Endothelial cell of umbilical vein (primary cell): Measurements from ENCODE around the gene MAP6. TPM values are rescaled to one million over a fixed set of nuclear protein-coding genes. Genes with fewer than 3 reads are reported as not detected.
A peak's percentile ranks its signal among the peaks of the same experiment; 100 is the strongest.

Source experiments
- BruUV-seq: library from RNA; stranded (reverse); fragments of 400-500 nt; replicated peaks from 2 replicates; lab custom pipeline; 2021; lab: Mats Ljungman, UMichigan
- CTCF ChIA-PET: fragments of 300-600, 350-600 bp; sonication (Branson Sonifier 250); formaldehyde crosslinking; loops from one replicate; lab custom pipeline; 2021; ENCODE audit warnings: antibody characterized with exemption, inconsistent platforms; lab: Charles Lee
- POLR2A ChIA-PET: fragments of 300-600, 350-600 bp; sonication (Branson Sonifier 250); formaldehyde crosslinking; loops from one replicate; lab custom pipeline; 2021; ENCODE audit warnings: antibody characterized with exemption, inconsistent platforms; lab: Charles Lee
- DNase-seq: peaks from one replicate; pipeline ENCODE4 v3.0.0-alpha.2; 2011; ENCODE audit warnings: low read depth, low spot score
- FAIRE-seq: peaks from 2 replicates; lab custom pipeline; 2011; peaks lifted over from hg19 to GRCh38; lab: Jason Lieb, UNC
- H2AFZ ChIP-seq: 2 replicates; pipeline ENCODE4 v1.6.0; 2012; ENCODE audit warnings: low read depth, low read length, control low read depth, inconsistent platforms
- H3K27ac ChIP-seq: 2 replicates; pipeline ENCODE4 v1.5.1; 2011; ENCODE audit warnings: low read depth, mild to moderate bottlenecking, control low read depth, low read length, moderate library complexity; ENCODE audit not compliant: insufficient read depth
- H3K27me3 ChIP-seq, 2 experiments: 2 replicates each; pipeline versions ENCODE4 v1.6.0 to v1.6.1; 2011; ENCODE audit warnings: low read length in 2 of 2, mixed read lengths in 1 of 2; ENCODE audit not compliant: control insufficient read depth in 2 of 2, insufficient read depth in 2 of 2
- H3K36me3 ChIP-seq, 2 experiments: 2 replicates in 1 of 2; 3 replicates in 1 of 2; pipeline ENCODE4 v1.5.1; 2011; ENCODE audit warnings: low read length in 2 of 2, mild to moderate bottlenecking in 1 of 2, moderate library complexity in 1 of 2; ENCODE audit not compliant: control insufficient read depth in 2 of 2, insufficient read depth in 2 of 2; ENCODE audit errors: extremely low read depth in 1 of 2
- H3K4me1 ChIP-seq: 3 replicates; pipeline ENCODE4 v1.5.1; 2011; ENCODE audit warnings: mild to moderate bottlenecking, low read length; ENCODE audit not compliant: control insufficient read depth, insufficient read depth; ENCODE audit errors: extremely low read depth
- H3K4me2 ChIP-seq: 2 replicates; pipeline ENCODE4 v1.6.1; 2011; ENCODE audit warnings: low read length, control low read depth, mixed read lengths; ENCODE audit not compliant: insufficient read depth
- H3K4me3 ChIP-seq, 3 experiments: fragments of 200-600 bp in 1 of 3; sonication (generic), shearing (Covaris generic) in 1 of 3; replicated peaks in 1 of 3; 2 replicates each; pipeline ENCODE4 v1.5.1; 2011 to 2016; ENCODE audit warnings: control low read depth in 3 of 3, low read length in 3 of 3, mild to moderate bottlenecking in 2 of 3, inconsistent platforms in 1 of 3, low read depth in 1 of 3, moderate library complexity in 1 of 3; ENCODE audit not compliant: insufficient read depth in 1 of 3
- H3K79me2 ChIP-seq: 2 replicates; pipeline ENCODE4 v1.6.0; 2012; ENCODE audit warnings: low read length, inconsistent platforms; ENCODE audit not compliant: control insufficient read depth, insufficient read depth
- H3K9ac ChIP-seq: replicated peaks from 2 replicates; pipeline ENCODE3; 2011; ENCODE audit warnings: low read length, control low read depth; ENCODE audit not compliant: insufficient read depth; ENCODE audit errors: extremely low read depth
- H3K9me1 ChIP-seq: replicated peaks from 3 replicates; pipeline ENCODE4 v1.6.0; 2011; ENCODE audit warnings: mild to moderate bottlenecking, low read length; ENCODE audit not compliant: control insufficient read depth, insufficient read depth; ENCODE audit errors: extremely low read depth
- H3K9me3 ChIP-seq: replicated peaks from 2 replicates; pipeline ENCODE4 v1.5.1; 2012; ENCODE audit warnings: low read length, inconsistent platforms; ENCODE audit not compliant: control insufficient read depth, insufficient read depth
- H4K20me1 ChIP-seq: replicated peaks from 2 replicates; pipeline ENCODE3; 2011; ENCODE audit warnings: mild to moderate bottlenecking, low read length; ENCODE audit not compliant: control insufficient read depth, insufficient read depth; ENCODE audit errors: extremely low read depth
- EZH2 ChIP-seq: IDR thresholded peaks from 2 replicates; pipeline ENCODE4 v1.6.1; 2012; ENCODE audit warnings: borderline replicate concordance, low read depth, mild to moderate bottlenecking, moderate library complexity, low read length, inconsistent platforms; ENCODE audit not compliant: severe bottlenecking
- FOS ChIP-seq: IDR thresholded peaks from 2 replicates; pipeline ENCODE4 v1.6.1; 2011; ENCODE audit warnings: mild to moderate bottlenecking, low read length, moderate library complexity, borderline replicate concordance; ENCODE audit not compliant: insufficient read depth
- JUN ChIP-seq: IDR thresholded peaks from 2 replicates; pipeline ENCODE4 v1.6.1; 2011; ENCODE audit warnings: borderline replicate concordance, low read depth; ENCODE audit not compliant: insufficient read length, insufficient read depth
- MAX ChIP-seq: IDR thresholded peaks from 2 replicates; pipeline ENCODE4 v1.6.1; 2011; ENCODE audit not compliant: insufficient read depth, insufficient read length
- dilution Hi-C: fragments of 300-500 bp; cut with MboI; formaldehyde crosslinking; loops from one replicate; pipeline ENCODE4 v1.15.0; 2019; ENCODE audit warnings: low sequenced_read_pairs; ENCODE audit not compliant: extremely low pct_ligation_motif_present
- intact Hi-C: fragments of 100-400 bp; cut with micrococcal nuclease; formaldehyde crosslinking; loops from one replicate; pipeline ENCODE4 v1.10.0; 2022
- polyA plus RNA-seq, 4 experiments: library from polyadenylated mRNA; depleted of rRNA in 3 of 4; stranded (reverse) in 3 of 4; unstranded in 1 of 4; fragments of >200 nt; gene quantifications; 2 replicates each; pipeline versions ENCODE4 v1.2.1 to v1.2.3, GENCODE V29; 2011 to 2012; ENCODE audit warnings: missing spikeins in 1 of 4
- total RNA-seq: library from RNA; stranded (reverse); gene quantifications from 2 replicates; pipeline ENCODE4 v1.2.3, GENCODE V29; 2021

The MAP6 gene
- total and polyA plus RNA-seq, 2 donors (not counting 3 experiments of a cell fraction or from before 2014, with no cell fraction given), result 0.12 TPM; not detected in 1

GRCh38 chr11:75677275-75677674 is 8.4 kb upstream of the MAP6 start:
- no peak for FAIRE-seq
- H2AFZ ChIP-seq, result no peak overlapping the region
- H4K20me1 ChIP-seq, result no peaks in the 10 kb centered on the region
- no peaks in the 10 kb centered on the region for H3K79me2 ChIP-seq
- peaks cover 12 to 22% of the 10 kb centered on the region in 2 experiments for H3K27me3 ChIP-seq
- no peaks in the 10 kb centered on the region for H3K4me1 ChIP-seq
- no peak overlapping the region for H3K27ac ChIP-seq
- H3K9ac ChIP-seq, result no peak overlapping the region
- H3K4me2 ChIP-seq, result no peak overlapping the region
- CTCF ChIA-PET, result no interaction called here
- no peak for TF ChIP-seq MAX
- no peak for TF ChIP-seq FOS
- TF ChIP-seq EZH2, result no peak
- H3K4me3 ChIP-seq, result no peak overlapping the region
- no peaks in the 10 kb centered on the region for H3K9me1 ChIP-seq
- POLR2A ChIA-PET, result no interaction called here
- no peak for DNase-seq
- H3K36me3 ChIP-seq, result no peaks in the 10 kb centered on the region
- no TSS peak for BruUV-seq
- dilution Hi-C loops, result no loop called here
- H3K9me3 ChIP-seq, result no peaks in the 10 kb centered on the region
- intact Hi-C loops, result no loop called here

- intact Hi-C loops (no loop called here), dilution Hi-C loops (no loop called here)
- H3K9ac ChIP-seq, result no peak overlapping the region
- DNase-seq, result peak; percentile 42
- peak; percentile 28 for TF ChIP-seq EZH2
- TF ChIP-seq JUN, result no peak
- no peak overlapping the region for H3K4me3 ChIP-seq
- no TSS peak for BruUV-seq
- H2AFZ ChIP-seq, result no peak overlapping the region
- no peaks in the 10 kb centered on the region for H4K20me1 ChIP-seq
- no peaks in the 10 kb centered on the region for H3K9me3 ChIP-seq
- H3K9me1 ChIP-seq, result no peaks in the 10 kb centered on the region
- peak; percentile 66 for FAIRE-seq
- H3K27ac ChIP-seq, result no peak overlapping the region
- H3K79me2 ChIP-seq, result no peaks in the 10 kb centered on the region
- no peaks in the 10 kb centered on the region for H3K4me1 ChIP-seq
- H3K36me3 ChIP-seq, result no peaks in the 10 kb centered on the region
- ChIA-PET POLR2A (no interaction called here), CTCF (interaction anchor here (0.8 to 1.0 kb wide), 3 partner anchors 11 to 45 kb away, joined by 3 read pairs; no protein-coding TSS in a partner anchor)
- H3K27me3 ChIP-seq, result peaks cover 38 to 47% of the 10 kb centered on the region in 2 experiments
- H3K4me2 ChIP-seq, result no peak overlapping the region
Measured at GRCh38 chr11:75673977-75674582, 5.2 kb upstream of the MAP6 start.
